Mucosa of rectum (tissue), 2 donors: ENCODE results near the gene CDK5R1.
A peak's percentile ranks its signal among the peaks of the same experiment; 100 is the strongest.

Source experiments
- H3K27ac ChIP-seq, 2 donors: one replicate each; pipeline ENCODE4 v1.7.0; 2013; ENCODE audit warnings: inconsistent platforms in 2 of 2, low read depth in 2 of 2, low read length in 2 of 2
- H3K27me3 ChIP-seq, 2 donors: one replicate each; pipeline ENCODE4 v1.7.0; 2013; ENCODE audit warnings: low read length in 2 of 2; ENCODE audit not compliant: control insufficient read depth in 2 of 2, insufficient read depth in 2 of 2
- H3K36me3 ChIP-seq, 2 donors: one replicate each; pipeline ENCODE4 v1.7.0; 2013; ENCODE audit warnings: low read length in 2 of 2; ENCODE audit not compliant: control insufficient read depth in 2 of 2, insufficient read depth in 2 of 2
- H3K4me1 ChIP-seq, 2 donors: one replicate each; pipeline ENCODE4 v1.7.0; 2013; ENCODE audit warnings: low read length in 2 of 2, mild to moderate bottlenecking in 1 of 2; ENCODE audit not compliant: control insufficient read depth in 2 of 2, insufficient read depth in 2 of 2
- H3K4me3 ChIP-seq, 2 donors: one replicate each; pipeline ENCODE4 v1.7.0; 2013; ENCODE audit warnings: low read length in 2 of 2
- H3K9ac ChIP-seq, 2 donors: one replicate each; pipeline ENCODE4 v1.7.0; 2013; ENCODE audit warnings: low read length in 2 of 2, low read depth in 1 of 2, mild to moderate bottlenecking in 1 of 2
- H3K9me3 ChIP-seq, 2 donors: one replicate each; pipeline ENCODE4 v1.7.0; 2013; ENCODE audit warnings: low read length in 2 of 2; ENCODE audit not compliant: control insufficient read depth in 2 of 2
- donor health status: healthy.
- donor health status: Normal muscosa, but diverticular disease.

CDK5R1 gene

GRCh38 chr17:32484628-32485027, 2.2 kb upstream of the CDK5R1 start:
- H3K27me3 ChIP-seq = no peaks in the 10 kb centered on the region
- peaks cover 6 to 11% of the 10 kb centered on the region in 2 donors for H3K4me1 ChIP-seq
- no peak overlapping the region for H3K27ac ChIP-seq
- no peak overlapping the region for H3K4me3 ChIP-seq
- no peak overlapping the region for H3K9ac ChIP-seq
- peaks cover 17 to 26% of the 10 kb centered on the region in 2 donors for H3K36me3 ChIP-seq
- no peaks in the 10 kb centered on the region for H3K9me3 ChIP-seq

GRCh38 chr17:32485261-32486110, 1.3 kb upstream of the CDK5R1 start:
- Histone ChIP-seq H3K9ac (no peak overlapping the region), H3K4me3 (peak overlapping the region in 1 of 2 donors; percentile 56)

GRCh38 chr17:32486111-32486700, 587 bp upstream of the CDK5R1 start:
- peaks cover 6 to 11% of the 10 kb centered on the region in 2 donors for H3K4me1 ChIP-seq
- no peaks in the 10 kb centered on the region for H3K27me3 ChIP-seq
- peaks cover 4 to 14% of the 10 kb centered on the region in 2 donors for H3K36me3 ChIP-seq
- peak overlapping the region in 1 of 2 donors; percentile 41 for H3K9ac ChIP-seq
- no peak overlapping the region for H3K27ac ChIP-seq
- H3K9me3 ChIP-seq = no peaks in the 10 kb centered on the region
- peak overlapping the region; percentile 42 to 56 for H3K4me3 ChIP-seq

More at GRCh38 chr17:32485261-32486110, 1.3 kb upstream of the CDK5R1 start:
- peaks cover 8 to 20% of the 10 kb centered on the region in 2 donors for H3K36me3 ChIP-seq
- no peak overlapping the region for H3K27ac ChIP-seq
- peaks cover 6 to 11% of the 10 kb centered on the region in 2 donors for H3K4me1 ChIP-seq
- H3K9me3 ChIP-seq = no peaks in the 10 kb centered on the region
- no peaks in the 10 kb centered on the region for H3K27me3 ChIP-seq

- no peaks in the 10 kb centered on the region for H3K9me3 ChIP-seq
- H3K27ac ChIP-seq = no peak overlapping the region
- H3K36me3 ChIP-seq = peaks cover 0 to 3% of the 10 kb centered on the region in 2 donors
- H3K4me1 ChIP-seq = peaks cover 6 to 11% of the 10 kb centered on the region in 2 donors
- no peaks in the 10 kb centered on the region for H3K27me3 ChIP-seq
- peak overlapping the region; percentile 24 to 53 for H3K9ac ChIP-seq
- peak overlapping the region; percentile 51 to 71 for H3K4me3 ChIP-seq
Measured at GRCh38 chr17:32487473-32488176, 832 bp downstream of the CDK5R1 start.

- Histone ChIP-seq H3K9ac (no peak overlapping the region), H3K27me3 (no peaks in the 10 kb centered on the region), H3K4me3 (peak overlapping the region in 1 of 2 donors; percentile 71), H3K27ac (no peak overlapping the region), H3K36me3 (peaks cover 5% of the 10 kb centered on the region in 2 donors), H3K9me3 (no peaks in the 10 kb centered on the region), H3K4me1 (peaks cover 6 to 13% of the 10 kb centered on the region in 2 donors)
Measured at GRCh38 chr17:32488177-32488542, 1.4 kb downstream of the CDK5R1 start.

GRCh38 chr17:32488604-32489180, 1.9 kb downstream of the CDK5R1 start:
- no peak overlapping the region for H3K9ac ChIP-seq
- peaks cover 6 to 14% of the 10 kb centered on the region in 2 donors for H3K4me1 ChIP-seq
- H3K9me3 ChIP-seq = no peaks in the 10 kb centered on the region
- no peak overlapping the region for H3K4me3 ChIP-seq
- no peak overlapping the region for H3K27ac ChIP-seq
- H3K36me3 ChIP-seq = peaks cover 8 to 9% of the 10 kb centered on the region in 2 donors
- H3K27me3 ChIP-seq = no peaks in the 10 kb centered on the region

GRCh38 chr17:32489320-32490100, 2.7 kb downstream of the CDK5R1 start:
- no peak overlapping the region for H3K4me3 ChIP-seq
- H3K9ac ChIP-seq = no peak overlapping the region
- H3K27ac ChIP-seq = no peak overlapping the region
- peaks cover 11 to 13% of the 10 kb centered on the region in 2 donors for H3K36me3 ChIP-seq
- no peaks in the 10 kb centered on the region for H3K27me3 ChIP-seq
- peaks cover 6 to 14% of the 10 kb centered on the region in 2 donors for H3K4me1 ChIP-seq
- no peaks in the 10 kb centered on the region for H3K9me3 ChIP-seq

GRCh38 chr17:32490101-32490482, 3.3 kb downstream of the CDK5R1 start:
- H3K27ac ChIP-seq = no peak overlapping the region
- H3K4me1 ChIP-seq = peaks cover 6 to 14% of the 10 kb centered on the region in 2 donors
- H3K4me3 ChIP-seq = no peak overlapping the region
- H3K27me3 ChIP-seq = no peaks in the 10 kb centered on the region
- H3K9ac ChIP-seq = no peak overlapping the region
- H3K36me3 ChIP-seq = peaks cover 11 to 13% of the 10 kb centered on the region in 2 donors
- H3K9me3 ChIP-seq = no peaks in the 10 kb centered on the region
